ENCODE data around the gene ACTA2. TPM values are rescaled to one million over a fixed set of nuclear protein-coding genes. Genes with fewer than 3 reads are reported as not detected.

The ACTA2 gene
- total and polyA plus RNA-seq, 4 donors, result 13.2 to 182 (median 73.6) TPM

DNA sequence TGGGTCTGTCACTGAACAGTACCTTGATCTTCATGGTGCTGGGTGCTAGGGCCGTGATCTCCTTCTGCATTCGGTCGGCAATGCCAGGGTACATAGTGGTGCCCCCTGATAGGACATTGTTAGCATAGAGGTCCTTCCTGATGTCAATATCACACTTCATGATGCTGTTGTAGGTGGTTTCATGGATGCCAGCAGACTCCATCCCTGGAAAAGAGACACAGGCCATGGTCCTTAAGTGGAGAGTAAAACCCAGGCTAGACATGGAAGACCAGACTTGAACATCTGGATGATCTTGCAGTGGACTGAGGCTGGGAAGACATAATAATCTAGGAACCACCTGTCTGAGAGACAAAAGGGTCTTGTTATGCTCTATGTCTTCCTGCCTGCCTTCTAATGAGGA lies 14.5 kb downstream of the ACTA2 start:
- TF ChIP-seq TAF1 (conservative IDR thresholded peaks at IDR 0.05), result no peak
- no peak for TF ChIP-seq HNF4G (IDR thresholded peaks at IDR 0.05)
- TF ChIP-seq RXRA (IDR thresholded peaks at IDR 0.05), result no peak
- TF ChIP-seq JUND (IDR thresholded peaks at IDR 0.05), result no peak
- no peak for TF ChIP-seq CTCF (IDR thresholded peaks at IDR 0.05; ENCODE audit: low read depth, low read length, missing input control)
- TF ChIP-seq NR2F2 (IDR thresholded peaks at IDR 0.05), result no peak
- no peak for TF ChIP-seq RAD21 (IDR thresholded peaks at IDR 0.05)
- no peak for TF ChIP-seq FOXA2 (IDR thresholded peaks at IDR 0.05)
- no peak for TF ChIP-seq EGR1 (IDR thresholded peaks at IDR 0.05; ENCODE audit: low read depth in 2 of 2)
- TF ChIP-seq ATF3 (IDR thresholded peaks at IDR 0.05), result no peak
- no peak for TF ChIP-seq YY1 (IDR thresholded peaks at IDR 0.05)
- TF ChIP-seq REST (IDR thresholded peaks at IDR 0.05), result no peak
- DNase-seq (ENCODE audit: low spot score), result no peak
- H3K36me3 ChIP-seq (ENCODE audit: control insufficient read depth in 4 of 4, insufficient read depth in 3 of 4, low read depth in 1 of 4, low read length in 3 of 4), result peaks cover 0 to 2% (median 0%) of the 10 kb centered on the region in 4 donors
- no peak overlapping the region for H3K4me3 ChIP-seq (ENCODE audit: low read depth in 1 of 3, low read length in 3 of 3)
- H3K4me1 ChIP-seq (ENCODE audit: control insufficient read depth in 4 of 4, insufficient read depth in 4 of 4, low read length in 3 of 4), result peaks cover 3 to 10% (median 7%) of the 10 kb centered on the region in 4 donors
- H3K9ac ChIP-seq (ENCODE audit: low read depth in 1 of 2, low read length in 2 of 2), result no peak overlapping the region
- WGBS, result 96% methylated on average over 3 of the region's 3 CpGs
- no peak overlapping the region for H3K27ac ChIP-seq (ENCODE audit: low read depth in 1 of 2, low read length in 2 of 2)
- no peaks in the 10 kb centered on the region for H3K9me3 ChIP-seq (ENCODE audit: control insufficient read depth in 4 of 4, low read length in 3 of 4)
- no peaks in the 10 kb centered on the region for H3K27me3 ChIP-seq (ENCODE audit: control insufficient read depth in 4 of 4, insufficient read depth in 4 of 4, low read length in 3 of 4)

DNA sequence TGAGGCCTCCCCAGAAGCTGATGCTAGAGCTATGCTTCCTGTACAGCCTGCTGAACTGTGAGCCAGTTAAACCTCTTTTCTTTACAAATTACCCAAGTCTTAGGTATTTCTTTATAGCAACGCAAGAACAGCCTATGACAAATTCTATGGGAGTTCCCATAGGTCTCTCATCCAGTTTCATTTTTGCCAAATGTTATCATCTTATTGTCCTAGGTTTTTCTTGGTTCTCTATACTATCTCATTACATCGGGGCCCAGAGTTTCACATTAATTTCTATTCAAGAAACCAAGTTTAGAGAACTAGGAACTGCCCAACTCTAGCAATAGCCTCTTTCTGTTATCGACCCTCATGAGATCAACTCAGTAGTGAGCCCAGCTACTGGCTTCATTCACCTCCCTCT lies 15.9 kb downstream of the ACTA2 start:
- Histone ChIP-seq H3K9ac (ENCODE audit: low read depth in 1 of 2, low read length in 2 of 2) (no peak overlapping the region), H3K27ac (ENCODE audit: low read depth in 1 of 2, low read length in 2 of 2) (no peak overlapping the region), H3K4me1 (ENCODE audit: control insufficient read depth in 4 of 4, insufficient read depth in 4 of 4, low read length in 3 of 4) (peaks cover 3 to 13% (median 8%) of the 10 kb centered on the region in 4 donors), H3K4me3 (ENCODE audit: low read depth in 1 of 3, low read length in 3 of 3) (no peak overlapping the region), H3K36me3 (ENCODE audit: control insufficient read depth in 4 of 4, insufficient read depth in 3 of 4, low read depth in 1 of 4, low read length in 3 of 4) (peaks cover 0 to 2% (median 0%) of the 10 kb centered on the region in 4 donors), H3K27me3 (ENCODE audit: control insufficient read depth in 4 of 4, insufficient read depth in 4 of 4, low read length in 3 of 4) (no peaks in the 10 kb centered on the region), H3K9me3 (ENCODE audit: control insufficient read depth in 4 of 4, low read length in 3 of 4) (no peaks in the 10 kb centered on the region)
- TF ChIP-seq EGR1 (IDR thresholded peaks at IDR 0.05; ENCODE audit: low read depth in 2 of 2), result no peak
- TF ChIP-seq RXRA (IDR thresholded peaks at IDR 0.05), result no peak
- TF ChIP-seq, protein P1, sequence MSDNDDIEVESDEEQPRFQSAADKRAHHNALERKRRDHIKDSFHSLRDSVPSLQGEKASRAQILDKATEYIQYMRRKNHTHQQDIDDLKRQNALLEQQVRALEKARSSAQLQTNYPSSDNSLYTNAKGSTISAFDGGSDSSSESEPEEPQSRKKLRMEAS (IDR thresholded peaks at IDR 0.05), result no peak
- no peak for TF ChIP-seq ZBTB33 (IDR thresholded peaks at IDR 0.05)
- 94% methylated on average over 3 of the region's 3 CpGs for WGBS
- DNase-seq (ENCODE audit: low spot score), result no peak
